Mesendoderm (in vitro differentiated cells): Measurements from ENCODE around the gene SEC23A.

Experiments
- DNase-seq: peaks from one replicate; pipeline ENCODE4 v3.0.0; 2013
- H2AK5ac ChIP-seq: 2 replicates; pipeline ENCODE4 v1.6.1; 2013; ENCODE audit warnings: low read length, inconsistent platforms
- H2BK120ac ChIP-seq: 2 replicates; pipeline ENCODE4 v1.6.1; 2013; ENCODE audit warnings: low read depth, mild to moderate bottlenecking, low read length, moderate library complexity, mixed read lengths
- H2BK15ac ChIP-seq: replicated peaks from 2 replicates; pipeline ENCODE4 v1.6.1; 2013; ENCODE audit warnings: low read depth, mild to moderate bottlenecking, moderate library complexity
- H2BK5ac ChIP-seq: 2 replicates; pipeline ENCODE4 v1.6.1; 2013; ENCODE audit warnings: low read length, inconsistent platforms
- H3K18ac ChIP-seq: 2 replicates; pipeline ENCODE4 v1.6.1; 2013; ENCODE audit warnings: mild to moderate bottlenecking, low read length, mixed read lengths
- H3K23ac ChIP-seq: one replicate; pipeline ENCODE4 v1.6.1; 2013; ENCODE audit warnings: low read length
- H3K27ac ChIP-seq: 2 replicates; pipeline ENCODE4 v1.5.1; 2013; ENCODE audit warnings: low read depth, mild to moderate bottlenecking, inconsistent platforms, low read length, moderate library complexity
- H3K27me3 ChIP-seq: 2 replicates; pipeline ENCODE4 v1.6.1; 2013; ENCODE audit warnings: low read length, control low read depth, mild to moderate bottlenecking, inconsistent platforms; ENCODE audit not compliant: insufficient read depth, poor library complexity
- H3K36me3 ChIP-seq: 2 replicates; pipeline ENCODE4 v1.6.1; 2013; ENCODE audit warnings: low read length, inconsistent platforms; ENCODE audit not compliant: control insufficient read depth, insufficient read depth
- H3K4ac ChIP-seq: one replicate; pipeline ENCODE4 v1.6.1; 2013; ENCODE audit warnings: low read depth, mild to moderate bottlenecking, low read length, moderate library complexity
- H3K4me1 ChIP-seq: 2 replicates; pipeline ENCODE4 v1.6.1; 2013; ENCODE audit warnings: low read depth, low read length, inconsistent platforms; ENCODE audit not compliant: control insufficient read depth
- H3K4me2 ChIP-seq: 2 replicates; pipeline ENCODE4 v1.6.1; 2013; ENCODE audit warnings: low read length
- H3K4me3 ChIP-seq: 2 replicates; pipeline ENCODE4 v1.5.1; 2013; ENCODE audit warnings: mild to moderate bottlenecking, low read length
- H3K56ac ChIP-seq: one replicate; pipeline ENCODE4 v1.6.1; 2013; ENCODE audit warnings: low read length
- H3K79me1 ChIP-seq: 2 replicates; pipeline ENCODE4 v1.6.1; 2013; ENCODE audit warnings: low read length, inconsistent platforms
- H3K79me2 ChIP-seq: 2 replicates; pipeline ENCODE4 v1.6.1; 2013; ENCODE audit warnings: mild to moderate bottlenecking, low read length; ENCODE audit not compliant: control insufficient read depth, insufficient read depth
- H3K9ac ChIP-seq: 2 replicates; pipeline ENCODE4 v1.6.1; 2013; ENCODE audit warnings: low read length, inconsistent platforms
- H4K5ac ChIP-seq: one replicate; pipeline ENCODE4 v1.6.1; 2013; ENCODE audit warnings: low read length
- H4K8ac ChIP-seq: one replicate; pipeline ENCODE4 v1.6.1; 2013; ENCODE audit warnings: low read depth, mild to moderate bottlenecking, control low read depth, low read length, moderate library complexity
- WGBS: extraction: QIAGEN DNeasy Blood & Tissue Kit; methylation state at CpG from one replicate; pipeline ENCODE4 v1.1.7; 2013; ENCODE audit warnings: low lambda C conversion rate, missing lambda C conversion rate; ENCODE audit not compliant: insufficient coverage; ENCODE audit errors: extremely low coverage; 5-methylcytosine and 5-hydroxymethylcytosine counted together

Gene SEC23A

GRCh38 chr14:39005044-39005880 lies 97.8 kb downstream of the SEC23A start:
- Histone ChIP-seq H3K79me1 (no peaks in the 10 kb centered on the region), H3K18ac (no peak overlapping the region), H3K4me2 (no peak overlapping the region), H2AK5ac (no peak overlapping the region), H3K4me1 (no peaks in the 10 kb centered on the region), H2BK15ac (no peak overlapping the region), H3K9ac (no peak overlapping the region), H4K8ac (no peak overlapping the region), H2BK120ac (no peak overlapping the region), H3K36me3 (no peaks in the 10 kb centered on the region), H3K4ac (no peak overlapping the region), H4K5ac (no peak overlapping the region), H3K4me3 (no peak overlapping the region), H3K27ac (no peak overlapping the region), H3K23ac (no peak overlapping the region), H3K27me3 (no peaks in the 10 kb centered on the region), H2BK5ac (no peak overlapping the region), H3K56ac (no peak overlapping the region), H3K79me2 (no peaks in the 10 kb centered on the region)
- DNase-seq = no peak
- no CpG with 5 or more reads among the region's 8 CpGs for WGBS

- no peak overlapping the region for H3K56ac ChIP-seq
- no peak overlapping the region for H3K27ac ChIP-seq
- H3K4me2 ChIP-seq = no peak overlapping the region
- H3K79me1 ChIP-seq = no peaks in the 10 kb centered on the region
- H3K18ac ChIP-seq = no peak overlapping the region
- H2BK15ac ChIP-seq = no peak overlapping the region
- no peak for DNase-seq
- no peaks in the 10 kb centered on the region for H3K79me2 ChIP-seq
- no peak overlapping the region for H3K23ac ChIP-seq
- H3K9ac ChIP-seq = no peak overlapping the region
- no peak overlapping the region for H3K4me3 ChIP-seq
- WGBS = no CpG with 5 or more reads among the region's 1 CpG
- no peak overlapping the region for H2BK5ac ChIP-seq
- H3K27me3 ChIP-seq = no peaks in the 10 kb centered on the region
- no peak overlapping the region for H4K5ac ChIP-seq
- no peak overlapping the region for H4K8ac ChIP-seq
- no peak overlapping the region for H2AK5ac ChIP-seq
- no peak overlapping the region for H3K4ac ChIP-seq
- no peak overlapping the region for H2BK120ac ChIP-seq
- no peaks in the 10 kb centered on the region for H3K36me3 ChIP-seq
- no peaks in the 10 kb centered on the region for H3K4me1 ChIP-seq
Measured at GRCh38 chr14:38999949-39000348, 103.1 kb downstream of the SEC23A start.

- H2BK15ac ChIP-seq = no peak overlapping the region
- no peak overlapping the region for H3K4me3 ChIP-seq
- H3K79me1 ChIP-seq = no peaks in the 10 kb centered on the region
- no peaks in the 10 kb centered on the region for H3K79me2 ChIP-seq
- H3K27me3 ChIP-seq = no peaks in the 10 kb centered on the region
- H3K27ac ChIP-seq = no peak overlapping the region
- H4K5ac ChIP-seq = no peak overlapping the region
- no peak overlapping the region for H3K9ac ChIP-seq
- H3K23ac ChIP-seq = no peak overlapping the region
- no peak overlapping the region for H3K4ac ChIP-seq
- no peak overlapping the region for H2BK5ac ChIP-seq
- no peak overlapping the region for H3K56ac ChIP-seq
- H4K8ac ChIP-seq = no peak overlapping the region
- no peak overlapping the region for H2AK5ac ChIP-seq
- H3K4me1 ChIP-seq = no peaks in the 10 kb centered on the region
- no peaks in the 10 kb centered on the region for H3K36me3 ChIP-seq
- no peak overlapping the region for H3K4me2 ChIP-seq
- H3K18ac ChIP-seq = no peak overlapping the region
- WGBS = no CpG with 5 or more reads among the region's 3 CpGs
- H2BK120ac ChIP-seq = no peak overlapping the region
- no peak for DNase-seq
Measured at GRCh38 chr14:38994731-38995130, 108.3 kb downstream of the SEC23A start.

GRCh38 chr14:38993981-38994380 lies 109.1 kb downstream of the SEC23A start:
- Histone ChIP-seq H3K79me2 (no peaks in the 10 kb centered on the region), H4K8ac (no peak overlapping the region), H2BK120ac (no peak overlapping the region), H3K79me1 (no peaks in the 10 kb centered on the region), H2BK15ac (no peak overlapping the region), H3K27me3 (no peaks in the 10 kb centered on the region), H3K4me2 (no peak overlapping the region), H3K18ac (no peak overlapping the region), H3K56ac (no peak overlapping the region), H4K5ac (no peak overlapping the region), H3K4ac (no peak overlapping the region), H3K9ac (no peak overlapping the region), H3K4me1 (no peaks in the 10 kb centered on the region), H3K23ac (no peak overlapping the region), H2AK5ac (no peak overlapping the region), H3K27ac (no peak overlapping the region), H3K36me3 (no peaks in the 10 kb centered on the region), H3K4me3 (no peak overlapping the region), H2BK5ac (no peak overlapping the region)
- no CpG with 5 or more reads among the region's 2 CpGs for WGBS
- no peak for DNase-seq

GRCh38 chr14:38992067-38992844 lies 110.8 kb downstream of the SEC23A start:
- H3K4me3 ChIP-seq = no peak overlapping the region
- no peak overlapping the region for H2BK5ac ChIP-seq
- H3K27me3 ChIP-seq = no peaks in the 10 kb centered on the region
- H3K79me2 ChIP-seq = no peaks in the 10 kb centered on the region
- no peak overlapping the region for H2AK5ac ChIP-seq
- no peaks in the 10 kb centered on the region for H3K36me3 ChIP-seq
- no peak overlapping the region for H2BK15ac ChIP-seq
- H3K27ac ChIP-seq = no peak overlapping the region
- no peak overlapping the region for H3K18ac ChIP-seq
- no peak overlapping the region for H3K4me2 ChIP-seq
- no peak overlapping the region for H3K4ac ChIP-seq
- no peak overlapping the region for H3K9ac ChIP-seq
- no peak overlapping the region for H4K5ac ChIP-seq
- H3K79me1 ChIP-seq = no peaks in the 10 kb centered on the region
- no peak overlapping the region for H3K56ac ChIP-seq
- no peak overlapping the region for H3K23ac ChIP-seq
- no peak overlapping the region for H2BK120ac ChIP-seq
- DNase-seq = no peak
- WGBS = no CpG with 5 or more reads among the region's 4 CpGs
- no peaks in the 10 kb centered on the region for H3K4me1 ChIP-seq
- H4K8ac ChIP-seq = no peak overlapping the region
